IMR-90 (cell line): ENCODE measurements around the gene SLC25A26.

Source experiments
- BHLHE40 ChIP-seq: fragments of 150-350 bp; IDR thresholded peaks from 2 replicates; pipeline ENCODE4 v1.6.1; 2016; ENCODE audit warnings: mild to moderate bottlenecking, low read depth, low read length
- CEBPB ChIP-seq: IDR thresholded peaks from 2 replicates; pipeline ENCODE4 v1.6.1; 2012; ENCODE audit warnings: low read depth, low read length, improper control_type of control experiment
- MAFK ChIP-seq: IDR thresholded peaks from 2 replicates; pipeline ENCODE4 v1.6.1; 2012; ENCODE audit warnings: low read depth, low read length, improper control_type of control experiment
- MAZ ChIP-seq: IDR thresholded peaks from 2 replicates; pipeline ENCODE4 v1.6.1; 2012; ENCODE audit warnings: low read depth, mild to moderate bottlenecking, low read length, improper control_type of control experiment, moderate library complexity, borderline replicate concordance
- NFE2L2 ChIP-seq: fragments of 150-350 bp; IDR thresholded peaks from 2 replicates; pipeline ENCODE4 v1.6.1; 2016; ENCODE audit warnings: low read depth, mild to moderate bottlenecking, low read length
- POLR2A ChIP-seq: IDR thresholded peaks from 2 replicates; pipeline ENCODE4 v1.6.1; 2012; ENCODE audit warnings: mild to moderate bottlenecking, low read depth, low read length
- RAD21 ChIP-seq: IDR thresholded peaks from 2 replicates; pipeline ENCODE4 v1.6.1; 2012; ENCODE audit warnings: low read length, improper control_type of control experiment
- RFX5 ChIP-seq: IDR thresholded peaks from 2 replicates; pipeline ENCODE4 v1.8.0; 2012; ENCODE audit warnings: low read depth, mild to moderate bottlenecking, low read length, moderate library complexity
- SMC3 ChIP-seq: fragments of 150-350 bp; IDR thresholded peaks from 2 replicates; pipeline ENCODE4 v1.6.1; 2016; ENCODE audit warnings: low read depth, mild to moderate bottlenecking, antibody characterized with exemption, low read length, moderate library complexity
- TF ChIP-seq, protein P1 (sequence below): conservative IDR thresholded peaks from 2 replicates; pipeline ENCODE4 v1.5.1; 2012; ENCODE audit warnings: mild to moderate bottlenecking, low read depth, low read length, improper control_type of control experiment

DNA sequence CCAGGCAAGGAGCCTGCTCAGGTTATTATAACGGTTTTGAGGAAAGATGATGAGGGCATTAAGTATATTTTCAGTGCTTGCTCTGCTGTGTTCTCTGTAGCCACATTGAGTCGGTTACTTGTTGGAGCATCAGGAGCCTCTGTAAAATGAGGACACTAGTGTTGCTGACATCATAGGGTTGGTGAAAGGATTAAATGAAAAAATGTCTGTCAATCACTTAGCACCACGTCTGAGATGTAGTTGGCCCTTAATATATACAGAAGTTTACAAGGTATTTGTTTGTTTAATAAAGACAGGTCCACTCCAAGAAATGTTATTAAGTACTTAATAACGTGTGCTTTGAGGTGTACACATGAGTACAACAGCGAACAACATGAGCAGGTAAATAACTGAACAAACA is 735 bp upstream of the SLC25A26 start:
- TF ChIP-seq, protein P1, sequence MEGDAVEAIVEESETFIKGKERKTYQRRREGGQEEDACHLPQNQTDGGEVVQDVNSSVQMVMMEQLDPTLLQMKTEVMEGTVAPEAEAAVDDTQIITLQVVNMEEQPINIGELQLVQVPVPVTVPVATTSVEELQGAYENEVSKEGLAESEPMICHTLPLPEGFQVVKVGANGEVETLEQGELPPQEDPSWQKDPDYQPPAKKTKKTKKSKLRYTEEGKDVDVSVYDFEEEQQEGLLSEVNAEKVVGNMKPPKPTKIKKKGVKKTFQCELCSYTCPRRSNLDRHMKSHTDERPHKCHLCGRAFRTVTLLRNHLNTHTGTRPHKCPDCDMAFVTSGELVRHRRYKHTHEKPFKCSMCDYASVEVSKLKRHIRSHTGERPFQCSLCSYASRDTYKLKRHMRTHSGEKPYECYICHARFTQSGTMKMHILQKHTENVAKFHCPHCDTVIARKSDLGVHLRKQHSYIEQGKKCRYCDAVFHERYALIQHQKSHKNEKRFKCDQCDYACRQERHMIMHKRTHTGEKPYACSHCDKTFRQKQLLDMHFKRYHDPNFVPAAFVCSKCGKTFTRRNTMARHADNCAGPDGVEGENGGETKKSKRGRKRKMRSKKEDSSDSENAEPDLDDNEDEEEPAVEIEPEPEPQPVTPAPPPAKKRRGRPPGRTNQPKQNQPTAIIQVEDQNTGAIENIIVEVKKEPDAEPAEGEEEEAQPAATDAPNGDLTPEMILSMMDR, result no peak
- no peak for TF ChIP-seq RAD21
- TF ChIP-seq POLR2A, result no peak
- no peak for TF ChIP-seq SMC3
- TF ChIP-seq RFX5, result no peak
- TF ChIP-seq NFE2L2, result no peak
- no peak for TF ChIP-seq MAZ
- TF ChIP-seq BHLHE40, result no peak
- TF ChIP-seq MAFK, result no peak
- TF ChIP-seq CEBPB, result no peak
